Esophagus muscularis mucosa (tissue), 4 donors: ENCODE results near the gene MTHFD2. TPM values are rescaled to one million over a fixed set of nuclear protein-coding genes. Genes with fewer than 3 reads are reported as not detected.

ENCODE experiments used
- DNase-seq: peaks from one replicate; pipeline ENCODE4 v3.0.0-alpha.2; 2017; ENCODE audit errors: extremely low spot score
- H3K27ac ChIP-seq, 4 donors: fragments of 200-600 bp; sonication (generic); replicated peaks in 1 of 4; 1 replicate in 3 of 4; 2 replicates in 1 of 4; pipeline ENCODE4 v1.5.1; 2016 to 2019; ENCODE audit warnings: mild to moderate bottlenecking in 1 of 4
- H3K27me3 ChIP-seq, 4 donors: fragments of 200-600 bp; sonication (generic); one replicate each; pipeline versions ENCODE4 v1.5.1 to v1.6.0; 2016 to 2019
- H3K36me3 ChIP-seq, 4 donors: fragments of 200-600 bp; sonication (generic); one replicate each; pipeline ENCODE4 v1.5.1; 2016 to 2019
- H3K4me1 ChIP-seq, 4 donors: fragments of 200-600 bp; sonication (generic); one replicate each; pipeline ENCODE4 v1.5.1; 2016 to 2019
- H3K4me3 ChIP-seq, 4 donors: fragments of 200-600 bp; sonication (generic); 1 replicate in 2 of 4; 2 replicates in 2 of 4; pipeline ENCODE4 v1.5.1; 2016 to 2019; ENCODE audit warnings: mild to moderate bottlenecking in 4 of 4, moderate library complexity in 1 of 4
- H3K9me3 ChIP-seq, 4 donors: fragments of 200-600 bp; sonication (generic); 1 replicate in 3 of 4; 2 replicates in 1 of 4; pipeline ENCODE4 v1.5.1; 2016 to 2019
- CTCF ChIP-seq, 3 experiments: fragments of 200-600 bp in 2 of 3; fragments of 450-650 bp in 1 of 3; sonication (generic) in 2 of 3; IDR thresholded peaks; one replicate each; pipeline ENCODE4 v1.5.1; 2017 to 2019; ENCODE audit warnings: antibody characterized with exemption in 3 of 3, mild to moderate bottlenecking in 2 of 3, moderate library complexity in 1 of 3
- EP300 ChIP-seq: sonication (generic); formaldehyde crosslinking; IDR thresholded peaks from one replicate; pipeline ENCODE4 v1.6.1; 2017; ENCODE audit warnings: antibody characterized with exemption
- POLR2A ChIP-seq: fragments of 450-650 bp; IDR thresholded peaks from one replicate; pipeline ENCODE4 v1.6.1; 2017; ENCODE audit warnings: antibody characterized with exemption, moderate library complexity, mild to moderate bottlenecking, low read depth
- POLR2AphosphoS5 ChIP-seq, 2 donors: sonication (generic); formaldehyde crosslinking; IDR thresholded peaks; one replicate each; pipeline ENCODE4 v1.6.1; 2017; ENCODE audit warnings: antibody characterized with exemption in 2 of 2
- WGBS: methylation state at CpG from one replicate; pipeline ENCODE4 v1.1.5; 2018; 5-methylcytosine and 5-hydroxymethylcytosine counted together
- intact Hi-C: fragments of 100-400 bp; cut with DNase I; formaldehyde crosslinking; loops from one replicate; pipeline ENCODE4 v1.15.1; 2023
- total RNA-seq, 4 donors: library from RNA; depleted of rRNA; stranded (reverse); fragments of >200 nt; gene quantifications; one replicate each; pipeline versions ENCODE4 v1.1.0 to v1.2.1, GENCODE V29; 2016

MTHFD2 gene
- total RNA-seq, 4 donors from 2014 or later = 22.0 to 80.8 (median 43.5) TPM

- Histone ChIP-seq H3K9me3 (no peaks in the 10 kb centered on the region), H3K27me3 (no peaks in the 10 kb centered on the region), H3K4me1 (peaks cover 11 to 13% (median 12%) of the 10 kb centered on the region in 4 donors), H3K4me3 (no peak overlapping the region), H3K27ac (no peak overlapping the region), H3K36me3 (peaks cover 0 to 11% (median 4%) of the 10 kb centered on the region in 4 donors)
- intact Hi-C loops = no loop called here
- 95% methylated on average over 8 of the region's 8 CpGs for WGBS
- no peak for DNase-seq
- TF ChIP-seq CTCF (IDR thresholded peaks at IDR 0.05) = no peak
- no peak for TF ChIP-seq POLR2AphosphoS5 (IDR thresholded peaks at IDR 0.05)
- TF ChIP-seq POLR2A = no peak
- TF ChIP-seq EP300 = no peak
These were observed 25.7 kb downstream of the MTHFD2 start for GRCh38 chr2:74223941-74224770.

DNA sequence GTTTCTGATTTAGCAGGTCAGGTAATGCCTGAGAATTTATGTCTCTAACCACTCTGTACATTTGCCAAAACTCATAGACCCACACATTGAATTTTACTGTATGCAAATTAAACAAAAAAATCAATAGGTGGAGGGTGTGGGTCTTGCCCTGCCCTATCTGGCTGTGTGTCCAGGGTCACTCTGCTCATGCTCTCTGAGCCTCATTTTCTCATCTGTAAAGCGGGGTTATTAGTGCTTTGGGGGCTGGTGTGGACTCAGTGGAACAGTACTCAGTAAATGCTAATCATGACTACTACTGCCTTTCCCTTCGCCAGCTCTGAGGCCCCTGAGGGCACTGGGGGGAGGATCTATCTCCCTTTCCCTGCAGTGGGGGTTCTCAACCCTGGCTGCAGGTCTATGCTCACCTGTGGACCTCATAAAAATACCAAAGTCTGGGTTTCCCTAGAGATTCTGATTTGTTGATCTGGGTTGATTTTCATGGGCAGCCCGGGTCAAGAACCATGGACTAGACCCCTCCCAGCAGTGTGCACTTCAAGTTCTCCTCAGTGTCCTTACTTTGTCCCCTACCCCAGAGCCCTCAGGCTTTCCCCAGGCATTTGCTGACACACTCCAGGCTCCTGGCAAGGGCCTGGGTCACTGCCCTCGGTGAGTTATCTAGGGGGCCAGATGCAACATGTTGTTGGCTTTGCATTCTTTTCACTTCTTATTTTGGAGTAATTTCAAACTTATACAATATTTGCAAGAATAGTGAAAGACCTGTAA lies 27.5 kb downstream of the MTHFD2 start:
- DNase-seq = no peak
- WGBS = 78% methylated on average over 4 of the region's 4 CpGs
- Histone ChIP-seq H3K27me3 (no peaks in the 10 kb centered on the region), H3K9me3 (no peaks in the 10 kb centered on the region), H3K4me1 (peaks cover 11 to 13% (median 12%) of the 10 kb centered on the region in 4 donors), H3K27ac (no peak overlapping the region), H3K4me3 (no peak overlapping the region), H3K36me3 (peaks cover 0 to 11% (median 3%) of the 10 kb centered on the region in 4 donors)
- TF ChIP-seq POLR2AphosphoS5 (IDR thresholded peaks at IDR 0.05) = no peak
- TF ChIP-seq POLR2A = no peak
- no peak for TF ChIP-seq EP300
- TF ChIP-seq CTCF (IDR thresholded peaks at IDR 0.05) = no peak
- intact Hi-C loops = no loop called here

DNA sequence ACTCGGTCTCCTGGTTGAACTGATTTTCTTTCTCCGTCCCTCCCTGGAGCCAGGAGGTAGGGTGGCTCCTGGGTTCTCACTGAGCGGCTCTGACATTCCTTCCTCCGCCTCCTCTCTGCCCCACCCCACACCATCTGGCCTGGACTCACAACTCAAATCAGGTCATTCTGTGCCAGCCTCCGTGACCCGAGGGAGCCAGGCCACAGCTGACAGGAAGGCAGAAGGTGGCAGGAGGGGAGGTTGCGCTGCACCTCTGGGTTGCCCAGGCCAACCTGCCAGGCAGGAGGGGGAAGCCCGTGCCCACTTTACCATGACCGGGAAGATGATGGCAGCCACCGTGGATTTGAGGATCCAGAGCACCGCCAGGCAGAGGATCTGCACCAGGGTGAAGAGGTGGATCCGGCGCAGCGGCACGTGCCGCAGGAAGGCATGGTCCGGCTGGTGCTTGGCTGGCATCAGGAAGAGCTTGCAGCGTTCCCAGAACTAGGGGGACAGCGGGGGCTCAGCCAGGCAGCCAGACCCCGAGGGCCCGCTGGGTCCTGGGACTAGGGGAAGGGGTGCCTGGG lies 28.3 kb downstream of the MTHFD2 start:
- intact Hi-C loops = no loop called here

GRCh38 chr2:74227646-74228045 lies 29.2 kb downstream of the MTHFD2 start:
- DNase-seq = no peak
- no peak overlapping the region for H3K4me3 ChIP-seq
- whole genome bisulfite sequencing = 100% methylated on average over 3 of the region's 5 CpGs
- no peaks in the 10 kb centered on the region for H3K36me3 ChIP-seq
- no peaks in the 10 kb centered on the region for H3K9me3 ChIP-seq
- no peaks in the 10 kb centered on the region for H3K27me3 ChIP-seq
- TF ChIP-seq POLR2A = no peak
- no peak for TF ChIP-seq CTCF (IDR thresholded peaks at IDR 0.05)
- no peak for TF ChIP-seq POLR2AphosphoS5 (IDR thresholded peaks at IDR 0.05)
- no peak for TF ChIP-seq EP300
- intact Hi-C loops = no loop called here
- peaks cover 11 to 13% (median 12%) of the 10 kb centered on the region in 4 donors for H3K4me1 ChIP-seq
- H3K27ac ChIP-seq = no peak overlapping the region

More for the DNA sequence above, 28.3 kb downstream of the MTHFD2 start:
- Histone ChIP-seq H3K27ac (no peak overlapping the region), H3K27me3 (no peaks in the 10 kb centered on the region), H3K36me3 (peaks cover 0 to 6% (median 0%) of the 10 kb centered on the region in 4 donors), H3K9me3 (no peaks in the 10 kb centered on the region), H3K4me1 (peaks cover 11 to 13% (median 12%) of the 10 kb centered on the region in 4 donors), H3K4me3 (no peak overlapping the region)
- WGBS = 83% methylated on average over 18 of the region's 21 CpGs
- no peak for DNase-seq
- TF ChIP-seq POLR2AphosphoS5 (IDR thresholded peaks at IDR 0.05) = no peak
- TF ChIP-seq POLR2A = no peak
- TF ChIP-seq CTCF (IDR thresholded peaks at IDR 0.05) = no peak
- no peak for TF ChIP-seq EP300
